Embryonic facial prominence (tissue), 1 donor: ENCODE results near the gene FBN1.
A peak's percentile ranks its signal among the peaks of the same experiment; 100 is the strongest.

Experiments
- DNase-seq: peaks from one replicate; pipeline ENCODE4 v3.0.0-alpha.2; 2016; ENCODE audit errors: extremely low spot score

The FBN1 gene

DNA sequence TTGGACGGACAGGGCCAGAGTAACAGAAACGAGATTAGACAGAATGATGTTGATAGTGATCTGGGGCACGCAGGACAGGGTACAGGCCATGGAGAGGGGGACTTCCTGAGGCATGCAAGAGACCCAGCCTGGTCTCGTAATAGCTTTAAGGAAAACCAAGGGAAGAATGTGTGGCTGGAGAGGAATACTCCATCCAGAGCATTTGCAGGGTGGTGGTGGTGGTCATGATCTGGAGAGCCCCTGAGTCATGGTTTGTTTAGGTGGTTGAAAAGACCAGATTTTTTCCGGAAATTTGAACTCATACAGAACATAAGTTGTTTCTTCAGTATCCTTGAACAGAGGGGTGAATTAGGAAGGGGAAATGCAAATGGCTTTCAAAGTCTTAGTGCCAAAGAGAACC is 175.8 kb downstream of the FBN1 start:
- no peak for DNase-seq

DNA sequence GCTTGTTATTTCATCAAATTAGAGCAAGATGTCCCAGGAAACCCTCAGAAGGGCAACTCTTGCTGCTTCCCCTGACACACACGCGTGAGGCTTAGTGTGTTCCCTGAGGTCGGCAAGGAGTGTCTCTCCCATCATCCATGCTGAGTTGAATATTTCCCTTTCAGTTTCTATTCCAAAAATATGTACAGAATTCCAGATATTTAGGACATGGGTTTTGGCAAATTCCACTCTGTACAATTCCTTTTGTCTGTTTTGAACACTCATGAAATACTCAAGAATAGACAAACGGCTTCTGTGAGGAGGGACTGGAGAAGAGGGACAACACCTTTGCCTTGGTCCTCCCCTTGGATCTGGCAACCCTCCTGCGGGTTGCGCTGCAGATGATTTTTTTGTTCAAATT is 176.2 kb downstream of the FBN1 start:
- DNase-seq = no peak

DNA sequence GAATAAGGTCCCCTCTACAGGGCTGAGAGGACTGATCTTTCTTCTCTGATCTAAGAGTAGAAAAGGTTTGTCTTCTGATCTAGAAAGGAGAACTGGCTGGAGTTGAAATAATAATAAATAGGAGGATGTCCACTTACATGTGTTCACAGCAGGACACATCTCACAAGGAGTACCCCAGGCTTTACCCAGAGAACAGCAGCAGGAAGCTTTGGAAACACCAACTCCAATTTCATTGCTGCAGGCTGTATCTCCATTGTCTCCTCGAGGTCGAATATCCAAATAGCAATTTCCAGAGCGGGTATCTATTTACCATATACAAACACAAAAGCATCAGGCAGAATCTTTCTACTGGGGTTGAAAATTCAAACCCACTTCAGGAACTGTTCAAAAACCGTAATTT is 177.7 kb downstream of the FBN1 start:
- DNase-seq = no peak

DNA sequence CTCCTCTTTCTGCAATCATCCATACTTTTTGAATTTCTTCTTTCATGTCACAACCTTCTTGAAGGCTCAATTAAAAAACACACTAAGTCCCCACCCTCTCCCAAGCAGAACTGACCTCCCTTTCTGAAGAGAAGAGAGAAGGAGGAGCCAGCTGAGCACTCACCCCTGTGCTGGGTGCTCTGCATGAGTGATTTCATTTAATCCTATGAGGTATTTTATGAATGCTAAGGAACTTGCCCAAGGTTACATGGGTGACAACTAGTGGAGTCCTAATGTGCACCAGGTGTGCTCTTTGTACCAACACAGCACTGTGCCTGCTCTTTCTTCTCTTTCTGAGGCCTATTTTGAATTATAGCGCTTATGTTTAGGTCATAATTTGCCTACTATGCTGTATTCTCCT is 178.7 kb downstream of the FBN1 start:
- no peak for DNase-seq

DNA sequence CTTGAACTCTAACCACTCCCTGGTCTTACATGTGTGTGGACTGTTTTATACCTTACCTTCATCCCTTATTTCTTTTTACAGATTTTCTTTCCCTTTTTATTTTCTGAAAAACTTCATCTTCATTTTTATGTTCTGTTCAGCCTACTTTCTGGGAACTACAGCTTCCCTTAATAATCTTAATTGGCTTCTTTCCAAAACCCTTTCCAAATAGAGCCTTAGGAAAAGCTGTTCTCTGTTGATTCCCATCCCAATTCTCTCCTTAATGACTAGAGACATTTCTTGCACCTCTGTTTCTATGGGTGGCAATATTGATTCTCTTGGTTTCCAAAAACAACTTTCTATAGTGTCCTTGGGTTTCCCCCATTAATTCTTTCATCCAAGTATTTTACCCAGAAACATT is 179.4 kb downstream of the FBN1 start:
- no peak for DNase-seq

DNA sequence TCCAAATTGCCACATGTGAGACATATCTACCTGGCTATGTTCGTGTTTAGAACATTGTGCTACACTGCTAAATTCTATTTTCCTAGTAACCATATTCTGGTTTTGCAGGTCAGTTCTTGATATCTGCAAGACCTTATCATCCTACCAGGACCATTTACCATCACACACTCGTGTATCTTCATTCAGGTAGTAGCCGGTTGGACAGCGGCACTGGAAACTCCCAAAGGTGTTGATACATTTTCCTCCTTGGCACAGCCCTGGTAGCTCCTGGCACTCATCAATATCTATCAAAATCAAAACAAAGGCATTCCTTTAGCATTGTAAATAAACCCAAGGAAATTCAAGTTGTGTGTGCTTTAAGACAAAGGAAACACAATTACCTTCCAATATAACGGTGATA is 180.1 kb downstream of the FBN1 start:
- DNase-seq = no peak

DNA sequence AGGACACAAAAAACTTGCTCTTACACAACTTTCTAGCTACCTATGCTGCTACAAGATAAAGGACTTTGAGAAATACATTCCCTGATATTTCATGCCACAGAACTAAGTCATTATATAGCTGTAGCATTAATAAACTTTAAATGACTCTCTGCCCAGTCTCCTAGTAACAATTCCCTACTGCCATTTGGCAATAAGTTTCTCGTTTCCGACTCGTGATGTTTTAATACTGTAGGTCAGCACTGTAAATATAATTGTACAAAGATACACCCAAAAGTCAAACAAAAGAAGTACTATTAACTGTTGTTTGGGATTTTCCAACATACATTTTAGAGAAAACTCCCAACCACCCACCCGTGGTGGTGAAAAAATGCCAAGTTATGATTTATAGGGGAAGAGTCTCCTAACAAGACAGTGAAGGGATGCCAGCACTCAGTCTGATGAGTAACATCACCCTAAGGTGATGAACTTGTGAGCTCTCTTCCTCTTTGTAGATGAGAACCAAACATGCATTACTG is 182.1 kb downstream of the FBN1 start:
- no peak for DNase-seq

DNA sequence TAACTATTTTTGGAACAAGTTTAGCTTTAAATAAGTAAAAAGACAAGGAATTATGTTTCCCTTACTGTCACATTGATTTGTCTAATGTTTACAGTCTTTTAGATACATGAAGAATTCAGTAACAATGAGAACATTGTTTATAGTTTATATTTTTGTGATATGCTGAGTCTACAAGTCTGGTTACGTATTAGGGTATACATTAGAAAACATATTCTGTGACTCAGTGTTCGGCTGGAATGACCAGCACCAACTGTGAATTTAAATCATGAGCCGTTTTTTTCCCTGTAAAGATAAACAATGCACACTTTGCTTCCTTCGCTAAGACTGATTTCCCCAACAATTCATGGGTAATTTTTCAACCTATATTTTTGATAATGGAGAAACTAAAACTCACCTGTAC is 182.8 kb downstream of the FBN1 start:
- no peak for DNase-seq

DNA sequence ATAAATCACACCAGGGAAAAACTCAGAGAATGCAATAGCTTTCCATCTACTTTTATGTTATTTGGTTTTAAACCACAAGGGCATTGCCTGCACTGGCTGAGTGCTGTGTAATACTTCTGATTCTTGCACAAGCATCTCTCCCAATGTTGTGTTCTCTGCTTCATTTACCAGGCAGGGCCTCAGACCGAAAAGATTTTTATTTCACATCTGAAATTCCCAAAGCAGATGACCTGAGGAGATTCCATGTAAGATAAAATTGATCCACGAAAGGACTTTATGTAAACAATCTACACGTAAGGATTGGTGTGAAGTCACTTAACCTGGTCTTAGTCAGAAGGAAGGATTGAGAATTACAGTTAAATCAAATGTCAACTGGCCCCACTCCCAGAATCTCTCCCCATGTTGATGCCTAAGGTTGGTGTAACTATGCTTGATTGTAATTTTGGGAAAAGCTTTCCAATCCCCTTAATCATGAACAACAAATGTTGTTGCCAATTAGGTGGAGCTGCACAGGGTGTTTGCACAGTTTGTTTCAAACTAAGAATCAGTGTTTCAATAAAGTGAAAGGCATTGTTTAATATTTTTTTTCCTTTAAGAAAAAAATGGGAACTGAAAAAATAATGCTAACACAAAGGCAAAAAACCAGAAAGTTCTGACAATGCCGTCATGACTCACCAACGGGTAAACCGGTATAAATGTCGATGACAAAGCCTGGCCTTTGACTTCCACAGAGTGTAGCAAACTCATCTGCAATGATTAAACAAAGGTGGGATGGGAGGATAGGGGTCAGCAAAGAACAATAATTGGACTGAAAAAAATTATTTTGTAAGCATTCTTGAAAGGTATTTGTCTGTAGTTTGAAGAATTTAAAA is 185.7 kb downstream of the FBN1 start:
- no peak for DNase-seq

DNA sequence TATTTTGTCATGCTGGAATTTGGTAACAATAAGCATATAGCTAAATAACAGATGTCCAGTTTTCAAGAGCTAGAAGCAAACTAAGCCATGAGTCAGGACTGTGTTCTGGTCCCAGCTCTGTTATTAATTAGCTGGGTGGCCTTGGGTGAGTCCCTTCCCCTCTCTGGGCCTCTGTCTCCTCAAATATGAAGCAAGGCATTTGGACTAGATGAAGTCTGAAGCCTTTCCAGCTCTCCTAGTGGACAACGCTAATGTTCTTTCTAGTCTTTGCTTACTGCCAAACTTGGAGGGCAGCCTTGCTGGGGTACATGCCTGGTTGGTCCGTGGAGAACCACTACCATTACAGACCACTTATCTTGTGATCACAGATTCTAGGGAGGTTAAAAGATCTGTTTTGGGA is 186.6 kb downstream of the FBN1 start:
- DNase-seq = no peak

DNA sequence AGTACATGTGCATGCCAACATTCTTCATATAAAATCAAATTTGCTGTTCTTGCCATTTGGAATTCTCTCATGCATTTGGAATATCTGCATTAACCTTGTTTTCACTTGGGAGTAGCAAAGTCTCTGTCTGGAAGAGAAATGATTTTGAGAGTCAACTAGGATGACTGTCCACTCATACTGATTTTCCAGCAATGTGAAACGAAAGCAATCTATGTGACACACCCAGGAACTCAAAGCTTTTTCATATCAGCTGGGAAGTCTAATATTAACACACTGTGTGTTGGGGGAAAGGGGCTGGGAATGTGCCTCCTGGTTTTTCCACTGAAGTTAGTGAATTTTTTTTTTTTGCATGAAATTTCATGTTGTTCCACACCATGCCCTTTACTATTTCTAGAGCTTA is 189.4 kb downstream of the FBN1 start:
- no peak for DNase-seq

DNA sequence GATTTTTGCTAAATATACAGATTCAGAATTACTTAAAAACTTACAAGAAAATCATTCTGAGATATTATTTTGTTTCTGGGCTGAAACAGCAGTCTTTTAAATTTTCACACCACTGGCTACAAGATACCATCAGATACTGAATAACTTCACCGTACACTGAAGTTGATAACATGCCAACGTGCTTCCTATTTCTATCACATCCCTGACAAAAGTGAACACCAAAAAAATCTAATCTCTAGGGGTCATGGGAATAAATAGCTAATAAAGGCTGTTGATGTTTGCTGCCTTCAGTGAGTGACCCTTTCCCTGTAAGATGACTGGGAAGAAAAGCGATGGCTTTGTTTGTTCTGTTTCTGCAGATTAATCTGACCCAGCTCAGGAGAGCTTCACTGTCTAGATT is 193.8 kb downstream of the FBN1 start:
- DNase-seq = no peak

DNA sequence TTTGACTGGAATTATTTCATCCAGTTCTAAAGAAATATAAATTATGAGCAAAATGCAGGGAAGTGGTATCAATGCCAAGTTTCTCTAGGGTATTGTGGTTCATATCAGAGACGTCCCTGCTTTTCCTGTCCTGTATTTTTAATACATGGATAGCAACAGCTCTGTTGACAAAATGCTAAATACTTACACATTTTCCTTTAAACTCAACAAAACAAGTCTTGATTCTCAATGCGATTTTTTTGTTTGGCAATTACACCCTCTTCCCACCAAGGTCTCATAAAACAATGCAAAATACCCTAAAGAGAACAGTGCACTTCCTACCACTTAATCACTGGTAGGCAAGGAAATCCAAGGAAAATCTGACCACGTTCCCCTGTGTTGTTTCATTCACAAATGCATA is 194.3 kb downstream of the FBN1 start:
- no peak for DNase-seq

DNA sequence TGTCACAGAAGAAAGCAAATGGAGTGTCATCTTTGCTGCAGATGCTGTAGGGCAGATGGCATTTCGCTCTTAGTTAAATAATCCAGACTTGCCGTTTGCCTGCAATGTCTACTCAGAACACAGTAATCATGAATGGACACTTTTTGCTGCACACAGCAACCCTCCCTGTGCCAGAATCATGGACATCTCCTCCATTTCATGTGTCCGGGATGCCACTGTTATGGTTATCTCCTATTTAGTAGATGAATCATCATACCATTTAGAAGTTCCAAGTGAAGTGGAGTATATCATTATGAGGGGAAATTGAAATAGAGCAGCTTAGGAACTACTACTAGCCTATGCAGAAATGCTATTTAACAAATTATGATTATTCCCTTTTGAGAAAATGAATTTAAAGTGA is 195.8 kb downstream of the FBN1 start:
- DNase-seq = no peak

DNA sequence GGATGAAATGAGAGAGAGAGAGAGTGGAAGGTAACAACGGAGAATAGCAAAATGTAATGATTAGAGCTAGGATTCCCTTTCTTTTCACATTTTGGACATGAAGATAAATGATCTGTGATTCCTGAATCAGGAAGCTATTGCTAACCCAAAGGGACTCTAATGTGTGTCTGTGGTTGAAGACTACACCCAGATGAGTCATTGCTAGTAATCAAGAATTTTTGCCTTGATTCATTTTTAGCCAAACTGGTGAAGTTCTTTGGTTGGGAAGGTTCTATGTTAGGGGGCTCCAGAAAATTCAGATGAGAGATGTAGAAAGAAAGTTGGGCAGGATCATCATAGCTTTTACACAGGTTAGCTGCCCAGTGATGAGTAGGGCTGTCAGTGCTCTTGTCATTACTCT is 197.9 kb downstream of the FBN1 start:
- no peak for DNase-seq

DNA sequence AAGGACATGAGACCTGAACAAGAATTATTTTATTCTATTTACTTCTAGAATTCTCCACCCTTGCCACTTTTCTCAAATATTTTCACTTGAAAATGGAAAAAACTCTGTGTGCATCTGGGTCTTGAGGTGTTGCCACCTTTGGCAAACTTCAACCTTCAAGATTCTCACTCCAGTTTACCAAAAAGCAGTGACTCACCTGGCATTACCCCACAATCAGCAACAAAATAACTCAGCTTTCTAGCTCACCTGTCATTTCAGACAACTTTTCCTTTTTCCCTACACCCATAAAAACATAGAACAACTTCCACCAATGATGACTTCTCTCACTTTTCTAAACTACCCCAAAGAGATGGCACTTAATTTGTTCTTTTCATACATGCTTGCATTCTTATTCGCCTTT is 198.5 kb downstream of the FBN1 start:
- DNase-seq = no peak

DNA sequence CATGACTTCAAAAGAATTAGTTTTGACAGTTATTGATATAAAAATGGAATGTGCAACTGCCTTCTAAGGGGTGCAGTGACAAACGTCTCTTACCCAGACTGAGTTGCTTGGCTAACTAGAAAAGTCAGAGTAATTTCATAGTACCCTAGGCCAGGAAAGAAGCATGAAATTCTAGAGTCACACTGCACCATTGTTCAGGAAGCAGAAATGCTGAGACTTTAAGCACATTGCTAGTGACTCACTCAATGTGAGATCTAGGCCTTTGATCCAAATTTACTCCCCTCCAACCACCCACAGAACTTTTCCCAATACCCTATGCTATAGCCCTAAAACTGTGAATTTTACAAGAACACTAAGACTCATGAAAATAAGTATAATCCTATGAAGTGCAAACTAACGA is 203.5 kb downstream of the FBN1 start:
- no peak for DNase-seq

DNA sequence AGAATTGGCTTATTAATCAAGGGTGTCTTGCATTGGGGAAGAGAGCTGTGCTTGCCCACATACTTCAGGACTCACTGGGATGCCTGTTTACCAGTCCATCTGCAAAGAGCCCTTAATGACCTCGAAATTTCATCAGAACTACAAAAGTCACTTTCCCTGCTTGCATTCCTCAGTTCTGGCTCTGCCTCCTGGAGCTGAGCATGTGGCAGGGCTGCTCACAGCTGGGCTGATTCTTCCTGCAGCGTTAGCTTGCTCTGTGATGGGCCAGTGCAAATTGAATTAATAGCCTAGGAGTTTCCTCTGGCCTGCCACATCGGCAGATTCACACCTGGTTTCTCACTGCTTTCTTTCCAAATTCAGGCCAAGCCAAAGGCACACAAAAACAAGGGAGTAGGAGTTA is 205.4 kb downstream of the FBN1 start:
- DNase-seq = no peak

DNA sequence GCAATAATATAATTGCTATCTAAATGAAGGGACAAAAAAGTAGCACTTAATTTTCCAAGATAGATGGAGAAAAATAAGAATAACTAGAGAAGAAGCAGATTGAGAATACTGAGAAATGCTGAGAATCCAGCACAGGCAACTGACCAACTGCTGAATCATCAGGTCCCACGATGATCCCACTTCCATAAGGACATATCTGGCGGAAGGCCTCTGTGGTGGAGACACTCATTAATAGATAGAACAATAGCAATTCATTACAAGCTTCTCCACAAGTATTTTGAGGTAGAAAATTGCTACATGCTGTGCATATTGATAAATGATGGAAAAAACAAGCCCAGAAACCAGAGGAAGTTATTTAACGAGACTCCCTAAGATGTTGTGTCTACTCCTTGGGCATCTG is 208.3 kb downstream of the FBN1 start:
- no peak for DNase-seq

DNA sequence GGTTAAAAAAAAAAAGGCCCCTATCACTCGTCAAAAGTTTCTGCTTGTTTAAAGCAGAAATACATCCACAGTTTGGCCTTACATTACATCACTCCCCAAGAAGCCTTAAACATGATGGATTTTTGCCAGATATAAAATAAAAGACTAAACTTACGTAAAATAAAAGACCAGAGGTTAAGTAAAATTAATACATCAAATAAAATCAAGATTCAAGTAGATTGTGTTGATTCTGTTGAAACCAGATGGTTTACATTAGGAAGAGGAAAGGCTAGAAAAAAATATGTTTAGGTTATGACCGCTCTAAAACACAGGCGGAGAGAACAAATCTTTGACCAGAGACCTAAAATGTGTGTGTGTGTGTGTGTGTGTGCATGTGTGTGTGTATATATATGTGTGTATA is 210.2 kb downstream of the FBN1 start:
- peak; percentile 31 for DNase-seq

DNA sequence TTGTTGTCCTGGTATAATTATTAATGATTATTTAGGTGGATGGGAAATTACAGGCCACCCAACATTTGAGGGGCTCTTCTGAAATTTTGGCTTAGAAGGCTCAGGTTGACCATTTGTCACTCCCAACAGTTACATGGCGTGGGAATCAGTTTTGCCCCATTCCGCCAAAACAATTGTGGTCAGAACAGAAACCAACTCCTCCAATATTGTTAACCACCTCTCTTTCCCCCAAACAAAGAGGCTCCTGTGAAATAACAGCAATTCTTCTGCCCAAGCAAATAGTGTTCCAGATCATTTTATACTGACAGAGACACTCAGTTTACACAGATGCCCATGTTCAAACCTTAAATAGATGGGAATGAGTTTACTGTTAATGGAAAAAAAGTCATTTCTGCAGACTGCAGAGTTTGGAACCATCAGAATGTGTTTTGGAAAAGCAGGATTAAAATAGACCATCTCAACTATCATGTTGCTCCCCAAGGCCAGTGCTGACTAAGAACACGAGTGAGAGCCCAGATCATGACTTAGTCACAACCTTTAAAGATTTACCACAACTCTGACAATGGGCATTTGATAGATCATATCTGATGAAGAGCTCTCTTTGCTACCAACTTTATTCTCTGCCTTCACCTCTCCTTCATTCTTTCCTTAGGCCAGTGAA is 212.2 kb downstream of the FBN1 start:
- DNase-seq = no peak

DNA sequence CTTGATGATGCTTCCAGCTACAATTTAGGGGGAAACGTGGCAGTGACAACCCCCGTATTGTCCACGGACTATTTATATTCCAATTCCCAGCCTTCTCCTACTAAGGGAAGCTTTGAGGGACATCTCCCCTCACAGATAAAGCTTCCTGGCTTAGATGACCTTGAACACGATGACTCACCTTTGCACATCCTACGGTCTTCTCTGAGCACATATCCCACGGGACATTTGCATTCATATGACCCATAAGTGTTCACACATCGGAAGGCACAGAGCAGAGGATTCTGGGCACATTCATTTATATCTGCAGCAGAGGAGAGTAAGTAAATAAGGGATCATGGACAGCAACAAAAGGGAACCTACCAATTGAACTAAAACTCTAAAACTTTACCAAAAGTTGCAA is 212.8 kb downstream of the FBN1 start:
- no peak for DNase-seq

DNA sequence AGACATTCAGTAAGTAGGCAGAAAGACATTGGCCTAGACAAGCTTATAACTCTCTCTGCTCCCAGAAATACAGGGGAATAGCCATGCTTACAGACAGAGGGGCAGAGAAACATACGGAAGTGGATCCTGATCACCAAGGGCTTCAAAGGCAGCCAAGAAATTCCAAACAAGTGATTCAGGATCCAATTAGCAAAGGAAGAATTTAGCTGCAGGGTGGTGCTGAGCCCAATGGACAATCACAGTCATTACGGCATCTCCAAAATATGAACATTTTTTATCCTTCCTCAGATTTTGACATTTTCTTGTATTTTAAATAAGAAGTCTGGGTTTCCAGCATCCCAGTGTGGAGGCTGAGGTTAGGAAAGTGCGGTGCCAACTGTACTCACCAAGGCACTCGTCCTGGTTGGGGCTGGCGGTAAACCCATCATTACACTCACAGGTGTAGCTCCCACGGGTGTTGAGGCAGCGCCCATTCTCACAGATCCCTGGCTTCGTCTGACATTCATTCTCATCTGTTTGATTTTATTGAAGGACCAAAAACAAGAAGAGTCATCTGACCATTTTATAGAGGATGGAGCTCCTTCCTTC is 217.5 kb downstream of the FBN1 start:
- DNase-seq = no peak
